ENCODE measurements around the gene RBMS1.

RBMS1 gene

DNA sequence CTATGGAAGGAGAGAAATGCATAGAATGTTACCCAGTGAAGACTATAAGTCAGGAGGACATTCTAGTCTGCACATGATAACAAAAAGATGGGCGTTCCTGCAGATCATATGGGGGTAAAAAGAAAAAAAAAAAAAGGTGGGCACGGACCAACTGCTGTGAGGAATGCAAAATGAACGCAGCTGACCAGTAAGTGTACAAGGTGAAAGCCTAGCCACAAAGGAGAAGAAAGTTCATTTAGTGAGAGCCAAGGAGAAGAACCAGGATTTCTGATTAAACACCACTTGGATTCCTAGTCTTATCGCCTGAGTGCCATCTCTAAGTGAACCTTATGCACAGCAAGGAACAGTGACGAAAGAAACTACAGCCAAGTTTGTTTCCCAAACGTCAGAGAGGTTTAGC lies 26.5 kb downstream of the RBMS1 start:
- no peak for DNase-seq (ENCODE audit: low read depth)
- TF ChIP-seq CTCF (IDR thresholded peaks at IDR 0.05; ENCODE audit: control insufficient read depth, extremely low read depth, insufficient read depth): no peak
- no peak overlapping the region for H3K4me3 ChIP-seq (ENCODE audit: low read depth, low read length)

GRCh38 chr2:160465406-160465805 lies 28.2 kb downstream of the RBMS1 start:
- DNase-seq (ENCODE audit: low read depth): no peak
- H3K4me3 ChIP-seq (ENCODE audit: low read depth, low read length): no peak overlapping the region
- no peak for TF ChIP-seq CTCF (IDR thresholded peaks at IDR 0.05; ENCODE audit: control insufficient read depth, extremely low read depth, insufficient read depth)

DNA sequence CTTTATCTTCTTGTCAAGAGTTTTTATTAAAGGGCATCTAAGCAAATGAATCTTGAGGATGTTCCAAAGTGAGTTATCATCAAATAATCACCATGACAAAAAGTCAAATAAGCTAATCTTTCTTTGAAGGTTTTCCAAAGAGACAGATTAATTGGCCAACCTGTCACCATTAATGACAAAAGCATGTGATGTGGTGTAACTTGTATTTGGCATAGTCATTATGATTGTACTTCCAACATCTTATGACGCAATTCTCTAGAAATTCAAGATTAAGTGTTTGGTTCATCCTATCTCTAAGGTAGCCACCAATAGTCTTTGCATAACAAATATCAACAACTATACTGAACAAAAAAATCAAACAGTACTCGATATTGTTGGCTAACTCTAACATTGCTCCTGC lies 28.6 kb downstream of the RBMS1 start:
- no peak for DNase-seq (ENCODE audit: low read depth)
- TF ChIP-seq CTCF (IDR thresholded peaks at IDR 0.05; ENCODE audit: control insufficient read depth, extremely low read depth, insufficient read depth): no peak
- H3K4me3 ChIP-seq (ENCODE audit: low read depth, low read length): no peak overlapping the region

- no peak for DNase-seq (ENCODE audit: low read depth)
- TF ChIP-seq CTCF (IDR thresholded peaks at IDR 0.05; ENCODE audit: control insufficient read depth, extremely low read depth, insufficient read depth): no peak
- no peak overlapping the region for H3K4me3 ChIP-seq (ENCODE audit: low read depth, low read length)
Measured at GRCh38 chr2:160464017-160464416, 29.6 kb downstream of the RBMS1 start.

GRCh38 chr2:160463245-160463644 lies 30.4 kb downstream of the RBMS1 start:
- no peak for DNase-seq (ENCODE audit: low read depth)
- H3K4me3 ChIP-seq (ENCODE audit: low read depth, low read length): no peak overlapping the region
- no peak for TF ChIP-seq CTCF (IDR thresholded peaks at IDR 0.05; ENCODE audit: control insufficient read depth, extremely low read depth, insufficient read depth)

DNA sequence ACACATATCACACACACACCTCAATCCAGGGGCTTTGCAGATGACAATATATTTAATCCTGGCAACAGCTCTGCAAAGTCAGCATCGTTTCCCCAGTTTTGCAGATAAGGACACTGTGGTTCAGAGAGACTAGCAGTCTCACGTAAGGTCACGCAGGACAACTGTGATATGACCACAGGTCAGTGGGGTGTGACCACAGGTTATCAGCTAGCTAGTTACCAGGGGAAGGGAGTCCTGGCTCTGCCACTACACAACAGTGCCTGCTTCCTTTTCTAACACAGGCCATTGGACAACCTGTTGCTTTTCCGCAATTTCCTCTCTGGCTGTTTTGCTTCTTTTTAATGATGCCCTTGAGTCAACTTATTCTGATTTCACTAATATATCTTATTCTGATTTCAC lies 33.3 kb downstream of the RBMS1 start:
- TF ChIP-seq CTCF (IDR thresholded peaks at IDR 0.05; ENCODE audit: control insufficient read depth, extremely low read depth, insufficient read depth): no peak
- no peak for DNase-seq (ENCODE audit: low read depth)
- H3K4me3 ChIP-seq (ENCODE audit: low read depth, low read length): no peak overlapping the region

DNA sequence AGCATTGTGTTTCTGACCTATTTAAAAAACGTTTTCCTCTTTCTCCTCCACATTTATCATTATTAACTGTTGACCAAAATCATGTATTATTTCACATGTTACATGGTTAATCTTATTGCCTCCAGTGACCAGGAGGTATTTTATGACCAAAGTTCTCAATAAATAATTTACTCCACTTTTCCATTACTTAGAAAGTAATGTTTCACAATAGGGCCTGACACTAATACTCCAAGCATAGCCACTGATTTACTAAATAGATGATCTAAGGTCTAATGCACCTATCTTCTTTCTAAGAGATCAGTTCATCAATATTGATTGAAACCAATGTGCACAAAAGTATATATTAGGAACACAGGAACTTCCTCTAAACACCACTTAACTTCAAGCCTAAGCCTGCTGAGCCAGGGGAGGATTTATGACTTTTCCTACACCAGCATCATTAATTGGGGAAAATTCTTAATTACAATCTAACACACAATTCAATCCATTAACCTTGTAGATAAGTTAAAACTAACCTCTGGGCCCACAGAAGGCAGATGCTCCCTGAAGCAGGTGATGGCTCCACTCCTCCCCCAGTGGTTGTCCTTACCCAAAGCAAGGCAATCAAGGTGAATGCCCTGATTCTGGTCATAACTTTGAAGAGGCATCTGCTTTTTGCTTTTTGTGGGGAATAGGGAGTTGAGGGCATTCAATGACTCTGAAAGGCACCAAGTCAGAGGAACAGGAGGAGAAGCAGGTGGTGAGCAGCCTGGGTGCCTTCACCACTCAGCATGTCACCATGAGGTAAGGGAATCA lies 33.9 kb downstream of the RBMS1 start:
- TF ChIP-seq CTCF (IDR thresholded peaks at IDR 0.05; ENCODE audit: control insufficient read depth, extremely low read depth, insufficient read depth): no peak
- H3K4me3 ChIP-seq (ENCODE audit: low read depth, low read length): no peak overlapping the region
- DNase-seq (ENCODE audit: low read depth): no peak

All from LNCaP clone FGC (cell line).